ENCODE data around the gene DNAJC12. TPM values are rescaled to one million over a fixed set of nuclear protein-coding genes. Genes with fewer than 3 reads are reported as not detected.
"Not testable (repeated sequence)": the region's sequence is repeated elsewhere in the genome, so short reads cannot be mapped to it uniquely, and the experiment has no call there.

The DNAJC12 gene
- total RNA-seq, 4 donors from 2014 or later: 0.57 TPM; not detected in 3

GRCh38 chr10:67878133-67878532 is 40.1 kb upstream of the DNAJC12 start:
- no peak for DNase-seq (ENCODE audit: low spot score in 2 of 2)
- WGBS: 90% methylated on average over 7 of the region's 7 CpGs
- TF ChIP-seq EP300 (IDR thresholded peaks at IDR 0.05) (no peak), POLR2A (IDR thresholded peaks at IDR 0.05) (no peak), POLR2AphosphoS5 (IDR thresholded peaks at IDR 0.05) (no peak)
- TF ChIP-seq, protein P1, sequence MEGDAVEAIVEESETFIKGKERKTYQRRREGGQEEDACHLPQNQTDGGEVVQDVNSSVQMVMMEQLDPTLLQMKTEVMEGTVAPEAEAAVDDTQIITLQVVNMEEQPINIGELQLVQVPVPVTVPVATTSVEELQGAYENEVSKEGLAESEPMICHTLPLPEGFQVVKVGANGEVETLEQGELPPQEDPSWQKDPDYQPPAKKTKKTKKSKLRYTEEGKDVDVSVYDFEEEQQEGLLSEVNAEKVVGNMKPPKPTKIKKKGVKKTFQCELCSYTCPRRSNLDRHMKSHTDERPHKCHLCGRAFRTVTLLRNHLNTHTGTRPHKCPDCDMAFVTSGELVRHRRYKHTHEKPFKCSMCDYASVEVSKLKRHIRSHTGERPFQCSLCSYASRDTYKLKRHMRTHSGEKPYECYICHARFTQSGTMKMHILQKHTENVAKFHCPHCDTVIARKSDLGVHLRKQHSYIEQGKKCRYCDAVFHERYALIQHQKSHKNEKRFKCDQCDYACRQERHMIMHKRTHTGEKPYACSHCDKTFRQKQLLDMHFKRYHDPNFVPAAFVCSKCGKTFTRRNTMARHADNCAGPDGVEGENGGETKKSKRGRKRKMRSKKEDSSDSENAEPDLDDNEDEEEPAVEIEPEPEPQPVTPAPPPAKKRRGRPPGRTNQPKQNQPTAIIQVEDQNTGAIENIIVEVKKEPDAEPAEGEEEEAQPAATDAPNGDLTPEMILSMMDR (IDR thresholded peaks at IDR 0.05): no peak
- no peaks in the 10 kb centered on the region for H3K9me3 ChIP-seq
- no peak overlapping the region for H3K4me3 ChIP-seq
- no peaks in the 10 kb centered on the region for H3K36me3 ChIP-seq
- H3K4me1 ChIP-seq: no peaks in the 10 kb centered on the region
- no peaks in the 10 kb centered on the region for H3K27me3 ChIP-seq
- no peak overlapping the region for H3K27ac ChIP-seq

DNA sequence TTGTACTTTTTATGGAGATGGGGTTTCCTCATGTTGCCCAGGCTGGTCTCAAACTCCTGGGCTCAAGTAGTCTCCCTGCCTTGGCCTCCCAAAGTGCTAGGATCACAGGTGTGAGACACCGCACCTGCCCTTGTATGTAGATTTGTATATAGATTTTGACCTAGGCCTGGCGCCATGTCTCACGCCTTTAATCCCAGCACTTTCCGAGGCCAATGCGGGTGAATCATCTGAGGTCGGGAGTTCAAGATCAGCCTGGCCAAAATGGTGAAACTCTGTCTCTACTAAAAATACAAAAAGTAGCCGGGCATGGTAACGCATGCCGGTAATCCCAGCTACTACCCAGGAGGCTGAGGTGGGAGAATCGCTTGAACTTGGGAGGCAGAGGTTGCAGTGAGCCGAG is 39.4 kb upstream of the DNAJC12 start:
- not testable (repeated sequence) for H3K4me1 ChIP-seq; H3K4me3 ChIP-seq; H3K9me3 ChIP-seq; H3K27ac ChIP-seq; H3K36me3 ChIP-seq; H3K27me3 ChIP-seq; DNase-seq (ENCODE audit: low spot score in 2 of 2)
- WGBS: 90% methylated on average over 11 of the region's 11 CpGs

DNA sequence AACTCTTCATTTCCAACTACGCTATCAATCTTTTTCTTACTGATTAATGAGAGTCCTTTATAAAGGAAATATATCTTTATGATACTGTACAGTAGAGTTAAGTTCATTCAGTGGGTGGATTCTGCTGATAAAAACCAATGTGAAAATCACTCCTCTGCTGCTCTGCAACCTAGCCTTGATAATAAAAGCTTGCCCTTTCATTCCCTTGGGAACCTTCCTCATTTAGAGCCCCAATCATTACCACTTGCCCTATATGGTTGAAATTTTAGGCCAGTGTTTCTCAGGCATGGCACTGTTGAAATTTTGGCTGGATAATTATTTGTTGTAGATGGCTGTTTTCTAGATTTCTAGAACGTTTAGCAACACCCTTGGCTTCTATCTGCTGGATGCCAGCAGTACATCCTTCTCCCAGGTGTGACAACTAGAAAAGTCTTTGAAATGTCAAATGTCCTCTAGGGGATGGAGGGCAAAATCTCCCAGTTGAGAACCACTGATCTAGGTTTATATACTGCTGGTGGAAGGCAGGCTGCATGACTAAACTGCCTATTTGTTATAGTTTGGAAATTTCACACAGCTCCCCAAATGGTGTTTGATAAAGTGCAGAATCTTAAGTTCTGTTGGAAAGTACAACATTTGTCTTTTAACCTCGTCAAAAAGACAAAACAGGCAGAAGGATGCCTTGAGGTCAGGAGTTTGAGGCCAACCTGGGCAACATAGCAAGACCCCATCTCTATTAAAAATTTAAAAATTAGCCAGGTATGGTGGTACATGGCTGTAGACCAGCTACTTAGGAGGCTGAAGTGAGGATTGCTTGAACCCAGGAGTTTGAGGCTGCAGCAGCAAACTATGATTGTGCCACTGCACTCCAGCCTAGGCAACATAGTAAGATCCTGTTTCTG is 37.6 kb upstream of the DNAJC12 start:
- Histone ChIP-seq H3K27me3 (no peaks in the 10 kb centered on the region), H3K4me1 (no peaks in the 10 kb centered on the region), H3K4me3 (no peak overlapping the region), H3K9me3 (no peaks in the 10 kb centered on the region), H3K36me3 (no peaks in the 10 kb centered on the region), H3K27ac (no peak overlapping the region)
- TF ChIP-seq EP300 (IDR thresholded peaks at IDR 0.05): no peak
- TF ChIP-seq, protein P1 (IDR thresholded peaks at IDR 0.05): no peak
- no peak for TF ChIP-seq POLR2AphosphoS5 (IDR thresholded peaks at IDR 0.05)
- TF ChIP-seq POLR2A (IDR thresholded peaks at IDR 0.05): no peak
- 66% methylated on average over 3 of the region's 3 CpGs for WGBS
- no peak for DNase-seq (ENCODE audit: low spot score in 2 of 2)

- over 99% methylated on average over 6 of the region's 6 CpGs for WGBS
- no peaks in the 10 kb centered on the region for H3K9me3 ChIP-seq
- DNase-seq (ENCODE audit: low spot score in 2 of 2): no peak
- H3K27me3 ChIP-seq: no peaks in the 10 kb centered on the region
- no peaks in the 10 kb centered on the region for H3K4me1 ChIP-seq
- no peak overlapping the region for H3K4me3 ChIP-seq
- TF ChIP-seq, protein P1 (IDR thresholded peaks at IDR 0.05): no peak
- TF ChIP-seq POLR2AphosphoS5 (IDR thresholded peaks at IDR 0.05) (no peak), EP300 (IDR thresholded peaks at IDR 0.05) (no peak), POLR2A (IDR thresholded peaks at IDR 0.05) (no peak)
- no peaks in the 10 kb centered on the region for H3K36me3 ChIP-seq
- H3K27ac ChIP-seq: no peak overlapping the region
These were observed 32.0 kb upstream of the DNAJC12 start for GRCh38 chr10:67869996-67870395.

- no peaks in the 10 kb centered on the region for H3K27me3 ChIP-seq
- DNase-seq (ENCODE audit: low spot score in 2 of 2): no peak
- no peak overlapping the region for H3K27ac ChIP-seq
- TF ChIP-seq, protein P1 (IDR thresholded peaks at IDR 0.05): no peak
- TF ChIP-seq POLR2AphosphoS5 (IDR thresholded peaks at IDR 0.05): no peak
- no peak for TF ChIP-seq POLR2A (IDR thresholded peaks at IDR 0.05)
- no peak for TF ChIP-seq EP300 (IDR thresholded peaks at IDR 0.05)
- H3K36me3 ChIP-seq: no peaks in the 10 kb centered on the region
- WGBS: 97% methylated on average over 2 of the region's 2 CpGs
- no peaks in the 10 kb centered on the region for H3K9me3 ChIP-seq
- H3K4me1 ChIP-seq: no peaks in the 10 kb centered on the region
- H3K4me3 ChIP-seq: no peak overlapping the region
These were observed 30.1 kb upstream of the DNAJC12 start for GRCh38 chr10:67868132-67868531.

Measured in suprapubic skin (tissue), 4 donors.